ENCODE results near the gene SAMD10.

SAMD10 gene

GRCh38 chr20:63956664-63957003, 22.8 kb downstream of the SAMD10 start:
- DNase-seq (no peak), ATAC-seq (peak; percentile 1)

GRCh38 chr20:63955827-63956663, 23.4 kb downstream of the SAMD10 start, which contains the start of gene UCKL1:
UCKL1 (minus strand) TSS chr20:63956416; CDS start chr20:63956372, 44 bp downstream.
- DNase-seq (peak; percentile 90), ATAC-seq (peak; percentile 83)

GRCh38 chr20:63955281-63955826, 24.1 kb downstream of the SAMD10 start:
- ATAC-seq (no peak), DNase-seq (peak; percentile 55)

- no peak for DNase-seq
Observed at GRCh38 chr20:63953764-63954429, 25.5 kb downstream of the SAMD10 start.

GRCh38 chr20:63952769-63953168, 26.7 kb downstream of the SAMD10 start:
- ATAC-seq, result no peak
- no peak for DNase-seq

More at GRCh38 chr20:63953764-63954429, 25.5 kb downstream of the SAMD10 start:
- ATAC-seq, result no peak

- ATAC-seq (no peak), DNase-seq (no peak)
Observed at GRCh38 chr20:63952210-63952535, 27.3 kb downstream of the SAMD10 start.

- no peak for DNase-seq
- no peak for ATAC-seq
Observed at GRCh38 chr20:63951398-63952209, 27.8 kb downstream of the SAMD10 start.

- no peak for DNase-seq
Observed at GRCh38 chr20:63950701-63951397, 28.6 kb downstream of the SAMD10 start.

GRCh38 chr20:63947638-63948456, 31.6 kb downstream of the SAMD10 start:
- ATAC-seq (peak; percentile 54), DNase-seq (peak; percentile 39)

More at GRCh38 chr20:63950701-63951397, 28.6 kb downstream of the SAMD10 start:
- ATAC-seq, result no peak

GRCh38 chr20:63946986-63947637, 32.3 kb downstream of the SAMD10 start:
- no peak for ATAC-seq
- no peak for DNase-seq

GRCh38 chr20:63945921-63946920, 33.2 kb downstream of the SAMD10 start:
- ATAC-seq (no peak), DNase-seq (peak; percentile 3)

- DNase-seq (peak; percentile 2), ATAC-seq (no peak)
Observed at GRCh38 chr20:63945031-63945658, 34.3 kb downstream of the SAMD10 start.

- no peak for ATAC-seq
- DNase-seq, result peak; percentile 2
Observed at GRCh38 chr20:63944078-63944941, 35.1 kb downstream of the SAMD10 start.

- DNase-seq (peak; percentile 2), ATAC-seq (no peak)
Observed at GRCh38 chr20:63943808-63944077, 35.7 kb downstream of the SAMD10 start.

GRCh38 chr20:63942969-63943807, 36.3 kb downstream of the SAMD10 start:
- ATAC-seq (no peak), DNase-seq (no peak)

- ATAC-seq (no peak), DNase-seq (peak; percentile 68)
Observed at GRCh38 chr20:63942250-63942951, 37.0 kb downstream of the SAMD10 start.
